HEK293 (cell line): ENCODE measurements around the gene ME3.

ENCODE experiments used
- CTCF ChIA-PET: fragments of 350-600 bp; formaldehyde crosslinking; extraction: SDS; loops from one replicate; lab custom pipeline; 2021; ENCODE audit warnings: antibody characterized with exemption; lab: Yijun Ruan, JAX
- POLR2A ChIA-PET: fragments of 300-600 bp; formaldehyde crosslinking; extraction: SDS; loops from one replicate; lab custom pipeline; 2020; ENCODE audit warnings: antibody characterized with exemption, inconsistent platforms; lab: Yijun Ruan, JAX
- H3K27ac ChIP-seq: fragments of 200-500 bp; sonication (Bioruptor generic); 2 replicates; pipeline ENCODE4 v1.5.1; 2014; ENCODE audit warnings: low read depth, low read length, control low read depth, inconsistent platforms; ENCODE audit errors: extremely low read depth
- H3K36me3 ChIP-seq, 2 experiments: fragments of 200-500 bp in 1 of 2; sonication (Bioruptor generic) in 1 of 2; 1 replicate in 1 of 2; 2 replicates in 1 of 2; pipeline ENCODE4 v1.5.1; 2014 to 2017; ENCODE audit warnings: inconsistent platforms in 2 of 2, low read length in 2 of 2; ENCODE audit not compliant: control insufficient read depth in 2 of 2, insufficient read depth in 1 of 2
- H3K4me1 ChIP-seq: fragments of 200-500 bp; sonication (Bioruptor generic); 2 replicates; pipeline ENCODE4 v1.5.1; 2014; ENCODE audit warnings: mild to moderate bottlenecking, low read length, inconsistent platforms; ENCODE audit not compliant: control insufficient read depth, insufficient read depth
- H3K4me3 ChIP-seq: 2 replicates; pipeline ENCODE4 v1.5.1; 2011; ENCODE audit warnings: low read depth, mild to moderate bottlenecking, control low read depth, low read length, moderate library complexity
- H3K9me3 ChIP-seq: fragments of 200-500 bp; sonication (Bioruptor generic); 2 replicates; pipeline ENCODE4 v1.5.1; 2014; ENCODE audit warnings: low read depth, low read length, inconsistent platforms; ENCODE audit not compliant: control insufficient read depth, insufficient read depth
- PRDM10 ChIP-seq: fragments of 450-650 bp; formaldehyde crosslinking; IDR thresholded peaks from 2 replicates; pipeline ENCODE4 v1.5.1; 2016; ENCODE audit warnings: missing biosample characterization, missing genetic modification characterization
- PRDM2 ChIP-seq: fragments of 450-650 bp; formaldehyde crosslinking; IDR thresholded peaks from 2 replicates; pipeline ENCODE4 v1.5.1; 2016; ENCODE audit warnings: missing biosample characterization, missing genetic modification characterization, borderline replicate concordance
- TSHZ1 ChIP-seq: fragments of 450-650 bp; formaldehyde crosslinking; IDR thresholded peaks from 2 replicates; pipeline ENCODE4 v1.5.1; 2016; ENCODE audit warnings: missing biosample characterization, missing genetic modification characterization, borderline replicate concordance
- ZNF24 ChIP-seq: fragments of 450-650 bp; formaldehyde crosslinking; IDR thresholded peaks from 2 replicates; pipeline ENCODE4 v1.5.1; 2016; ENCODE audit warnings: missing biosample characterization, missing genetic modification characterization
- ZNF311 ChIP-seq: fragments of 450-650 bp; formaldehyde crosslinking; IDR thresholded peaks from 2 replicates; pipeline ENCODE4 v1.5.1; 2017; ENCODE audit warnings: missing biosample characterization, missing genetic modification characterization, borderline replicate concordance
- ZNF521 ChIP-seq: fragments of 450-650 bp; formaldehyde crosslinking; IDR thresholded peaks from 2 replicates; pipeline ENCODE4 v1.5.1; 2017; ENCODE audit warnings: missing biosample characterization, mild to moderate bottlenecking, missing genetic modification characterization
- ZNF658 ChIP-seq: fragments of 450-650 bp; formaldehyde crosslinking; IDR thresholded peaks from 2 replicates; pipeline ENCODE4; 2016; ENCODE audit warnings: missing biosample characterization, missing genetic modification characterization
- ZNF777 ChIP-seq: fragments of 450-650 bp; formaldehyde crosslinking; IDR thresholded peaks from 2 replicates; pipeline ENCODE4 v1.5.1; 2017; ENCODE audit warnings: missing biosample characterization, missing genetic modification characterization, borderline replicate concordance
- ZSCAN18 ChIP-seq: fragments of 450-650 bp; formaldehyde crosslinking; IDR thresholded peaks from 2 replicates; pipeline ENCODE4 v1.5.1; 2016; ENCODE audit warnings: missing biosample characterization, missing genetic modification characterization

Gene ME3

GRCh38 chr11:86698639-86699038 is 26.2 kb upstream of the ME3 start:
- H3K36me3 ChIP-seq, result no peaks in the 10 kb centered on the region
- TF ChIP-seq ZNF521 (tag by site-specific recombination) (no peak), ZNF777 (tag by site-specific recombination) (no peak), ZSCAN18 (tag by site-specific recombination) (no peak)
- TF ChIP-seq, all 188 proteins: peak for 0
- Histone ChIP-seq H3K9me3 (no peaks in the 10 kb centered on the region), H3K4me3 (no peak overlapping the region), H3K4me1 (no peaks in the 10 kb centered on the region), H3K27ac (no peak overlapping the region)
- ChIA-PET CTCF (no interaction called here), POLR2A (no interaction called here)

- Histone ChIP-seq H3K9me3 (no peaks in the 10 kb centered on the region), H3K4me3 (no peak overlapping the region), H3K27ac (no peak overlapping the region), H3K36me3 (no peaks in the 10 kb centered on the region), H3K4me1 (no peaks in the 10 kb centered on the region)
- ChIA-PET POLR2A (no interaction called here), CTCF (interaction anchor here (0.6 to 0.7 kb wide), 2 partner anchors 363 to 1080 kb away, joined by 3 read pairs; no protein-coding TSS in a partner anchor)
- TF ChIP-seq ZNF24 (tag by site-specific recombination) (no peak), PRDM2 (tag by site-specific recombination) (no peak), PRDM10 (tag by site-specific recombination) (no peak), TSHZ1 (tag by site-specific recombination) (no peak), ZNF658 (tag by site-specific recombination) (no peak), ZNF311 (no peak)
Observed at GRCh38 chr11:86696451-86696850, 24.0 kb upstream of the ME3 start.
